Vagina (tissue), 2 donors: ENCODE results near the gene ADCY4.

ENCODE experiments used
- CTCF ChIP-seq, 3 experiments: fragments of 450-650 bp in 2 of 3; fragments of 200-600 bp in 1 of 3; sonication (generic) in 1 of 3; IDR thresholded peaks; one replicate each; pipeline ENCODE4 v1.5.1; 2017 to 2019; ENCODE audit warnings: antibody characterized with exemption in 3 of 3, mild to moderate bottlenecking in 2 of 3, moderate library complexity in 2 of 3
- POLR2AphosphoS5 ChIP-seq, 2 donors: sonication (generic); formaldehyde crosslinking; IDR thresholded peaks; one replicate each; pipeline ENCODE4 v1.9.0; 2017; ENCODE audit warnings: antibody characterized with exemption in 2 of 2, mild to moderate bottlenecking in 2 of 2, low read depth in 1 of 2; ENCODE audit not compliant: insufficient read depth in 1 of 2

GRCh38 chr14:24384169-24384568, 49.3 kb upstream of the ADCY4 start:
- TF ChIP-seq CTCF (IDR thresholded peaks at IDR 0.05) (no peak), POLR2AphosphoS5 (IDR thresholded peaks at IDR 0.05; ENCODE audit: insufficient read depth in 1 of 2, low read depth in 1 of 2) (no peak)
